HUES64 (cell line): Measurements from ENCODE around the gene IGFBPL1.

Source experiments
- H3K27ac ChIP-seq: 2 replicates; pipeline ENCODE4 v1.7.0; 2013; ENCODE audit warnings: low read depth, low read length, inconsistent platforms
- H3K27me3 ChIP-seq: 2 replicates; pipeline ENCODE4 v1.6.1; 2013; ENCODE audit warnings: mild to moderate bottlenecking, low read length; ENCODE audit not compliant: insufficient read depth
- H3K36me3 ChIP-seq: 2 replicates; pipeline ENCODE4 v1.6.1; 2013; ENCODE audit warnings: mild to moderate bottlenecking, low read length; ENCODE audit not compliant: insufficient read depth
- H3K4me1 ChIP-seq: 2 replicates; pipeline ENCODE4 v1.6.1; 2013; ENCODE audit warnings: mild to moderate bottlenecking, low read length, moderate library complexity; ENCODE audit not compliant: insufficient read depth
- H3K4me3 ChIP-seq: 2 replicates; pipeline ENCODE4 v1.5.1; 2013; ENCODE audit warnings: mild to moderate bottlenecking, low read length, moderate library complexity
- H3K9ac ChIP-seq: 2 replicates; pipeline ENCODE4 v1.6.1; 2013; ENCODE audit warnings: mild to moderate bottlenecking, low read depth, low read length
- H3K9me3 ChIP-seq: 2 replicates; pipeline ENCODE4 v1.6.1; 2013; ENCODE audit warnings: low read depth, low read length; ENCODE audit not compliant: insufficient read depth
- WGBS: fragments of 150-250, 120-280 bp; methylation state at CpG from one replicate; pipeline ENCODE4 v1.1.7; 2013; ENCODE audit warnings: missing lambda C conversion rate; 5-methylcytosine and 5-hydroxymethylcytosine counted together

Gene IGFBPL1

DNA sequence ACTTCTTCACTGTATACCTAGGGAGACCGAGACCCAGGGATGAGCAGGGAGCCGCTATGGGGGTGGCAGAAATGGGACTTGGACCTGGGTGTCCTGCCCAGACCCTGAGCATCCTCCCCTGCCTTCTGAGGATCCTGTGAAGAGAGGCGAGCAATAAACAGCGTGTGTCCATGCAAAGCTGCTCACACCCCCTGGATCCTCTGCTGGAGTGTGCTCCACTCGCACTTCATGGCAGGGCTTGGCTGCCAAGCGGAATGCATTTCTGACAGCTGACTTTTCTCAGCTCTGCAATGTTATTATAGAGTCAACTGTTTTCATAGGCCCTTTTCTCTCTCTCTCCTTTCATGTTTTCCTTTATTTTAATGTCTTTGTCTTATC is 62.8 kb downstream of the IGFBPL1 start:
- no peaks in the 10 kb centered on the region; the same call in 1 of the 2 replicates for H3K4me1 ChIP-seq
- WGBS, result 72% methylated on average over 6 of the region's 6 CpGs
- H3K27ac ChIP-seq, result no peak overlapping the region
- H3K27me3 ChIP-seq, result peaks cover 2% of the 10 kb centered on the region; the same call in 1 of the 2 replicates
- no peaks in the 10 kb centered on the region for H3K36me3 ChIP-seq
- H3K4me3 ChIP-seq, result no peak overlapping the region
- no peaks in the 10 kb centered on the region for H3K9me3 ChIP-seq
- no peak overlapping the region for H3K9ac ChIP-seq

DNA sequence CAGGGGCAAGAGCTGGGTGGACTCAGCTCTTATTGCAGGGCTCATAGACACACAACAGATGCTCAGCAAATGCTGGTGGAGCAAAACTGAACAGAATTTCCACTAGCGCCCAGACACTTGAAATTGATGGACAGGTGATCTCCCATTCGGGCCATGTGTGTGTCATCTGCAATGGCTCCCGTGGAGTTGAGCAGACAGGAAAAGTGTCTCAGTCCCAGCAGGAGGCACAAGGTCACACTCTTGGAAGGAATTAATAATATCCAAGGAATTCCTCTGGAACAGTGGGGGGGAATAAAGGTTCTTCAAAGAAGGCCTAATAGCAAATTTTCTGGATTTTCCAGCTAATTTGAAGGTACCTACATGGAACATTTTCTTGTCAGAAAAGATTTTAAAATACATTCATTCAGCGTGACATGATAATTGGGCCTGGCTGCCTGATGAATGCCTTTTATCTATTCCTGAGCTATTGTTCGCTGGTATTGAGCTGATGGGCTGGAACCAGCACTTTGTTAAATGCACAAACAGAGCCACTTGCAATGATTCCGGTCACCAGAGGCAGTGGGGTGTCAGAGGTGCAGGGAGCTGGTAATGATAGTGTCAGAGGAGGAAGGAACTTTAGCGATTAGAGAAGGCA is 63.3 kb downstream of the IGFBPL1 start:
- H3K9ac ChIP-seq, result no peak overlapping the region
- H3K4me3 ChIP-seq, result no peak overlapping the region
- H3K27ac ChIP-seq, result no peak overlapping the region
- H3K9me3 ChIP-seq, result no peaks in the 10 kb centered on the region
- H3K27me3 ChIP-seq, result peaks cover 2% of the 10 kb centered on the region; the same call in 1 of the 2 replicates
- H3K36me3 ChIP-seq, result no peaks in the 10 kb centered on the region
- 74% methylated on average over 7 of the region's 7 CpGs for WGBS
- no peaks in the 10 kb centered on the region; the same call in 1 of the 2 replicates for H3K4me1 ChIP-seq

DNA sequence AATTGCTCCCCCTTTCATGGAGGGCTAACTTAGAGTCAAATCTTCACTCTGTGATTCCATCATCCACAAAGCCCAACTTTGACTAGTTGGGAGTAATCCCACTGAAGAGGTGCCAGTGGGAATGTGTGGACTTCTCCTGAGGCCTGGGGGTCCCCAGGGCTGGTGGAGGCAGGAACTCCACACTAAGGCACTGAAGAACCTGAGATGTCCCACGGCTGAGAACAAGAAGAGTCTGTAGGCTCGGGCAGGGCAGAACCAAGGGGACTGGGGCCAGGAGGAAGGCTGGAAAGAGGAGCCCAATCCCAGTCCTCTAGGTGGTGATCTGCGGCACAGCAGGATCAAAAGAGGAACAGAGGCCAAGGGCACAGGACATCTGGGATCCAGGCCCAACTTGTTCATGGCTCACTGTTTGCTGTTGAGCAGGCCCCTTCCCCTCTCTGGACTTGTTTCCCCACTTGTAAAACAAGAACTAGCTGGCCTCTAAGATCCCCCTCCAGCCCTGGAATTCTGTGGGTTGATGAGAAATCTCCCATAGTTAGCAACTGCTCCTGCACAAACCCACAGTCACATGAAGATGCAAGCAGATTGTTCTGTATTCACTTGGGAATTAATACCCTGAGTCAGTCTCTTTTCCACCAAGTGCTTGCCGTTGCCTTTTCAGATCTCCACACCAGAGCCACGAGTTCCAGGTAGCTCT is 64.4 kb downstream of the IGFBPL1 start:
- no peak overlapping the region for H3K9ac ChIP-seq
- H3K36me3 ChIP-seq, result no peaks in the 10 kb centered on the region
- no peaks in the 10 kb centered on the region for H3K9me3 ChIP-seq
- no peaks in the 10 kb centered on the region; the same call in 1 of the 2 replicates for H3K4me1 ChIP-seq
- H3K27me3 ChIP-seq, result peaks cover 2% of the 10 kb centered on the region; the same call in 1 of the 2 replicates
- no peak overlapping the region for H3K4me3 ChIP-seq
- 82% methylated on average over 5 of the region's 5 CpGs for WGBS
- H3K27ac ChIP-seq, result no peak overlapping the region

DNA sequence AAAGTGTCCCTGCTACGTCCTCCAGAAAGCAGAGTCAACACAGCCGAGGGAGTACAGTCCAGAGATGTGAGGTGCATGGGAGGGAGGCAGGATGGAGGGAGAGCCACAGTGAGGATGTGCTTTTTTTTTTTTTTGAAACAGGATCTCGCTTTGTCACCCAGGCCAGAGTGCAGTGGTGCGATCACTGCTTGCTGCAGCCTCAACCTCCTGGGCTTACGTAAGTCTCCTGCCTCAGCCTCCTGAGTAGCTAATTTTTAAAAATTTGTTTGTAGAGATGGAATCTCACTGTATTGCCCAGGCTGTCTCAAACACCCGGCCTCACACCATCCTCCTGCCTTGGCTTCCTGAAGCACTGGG is 65.0 kb downstream of the IGFBPL1 start:
- H3K27me3 ChIP-seq, result peaks cover 2% of the 10 kb centered on the region; the same call in 1 of the 2 replicates
- no peak overlapping the region for H3K9ac ChIP-seq
- H3K4me1 ChIP-seq, result no peaks in the 10 kb centered on the region; the same call in 1 of the 2 replicates
- H3K36me3 ChIP-seq, result no peaks in the 10 kb centered on the region
- no peak overlapping the region for H3K27ac ChIP-seq
- 89% methylated on average over 6 of the region's 6 CpGs for WGBS
- H3K4me3 ChIP-seq, result no peak overlapping the region
- no peaks in the 10 kb centered on the region for H3K9me3 ChIP-seq

DNA sequence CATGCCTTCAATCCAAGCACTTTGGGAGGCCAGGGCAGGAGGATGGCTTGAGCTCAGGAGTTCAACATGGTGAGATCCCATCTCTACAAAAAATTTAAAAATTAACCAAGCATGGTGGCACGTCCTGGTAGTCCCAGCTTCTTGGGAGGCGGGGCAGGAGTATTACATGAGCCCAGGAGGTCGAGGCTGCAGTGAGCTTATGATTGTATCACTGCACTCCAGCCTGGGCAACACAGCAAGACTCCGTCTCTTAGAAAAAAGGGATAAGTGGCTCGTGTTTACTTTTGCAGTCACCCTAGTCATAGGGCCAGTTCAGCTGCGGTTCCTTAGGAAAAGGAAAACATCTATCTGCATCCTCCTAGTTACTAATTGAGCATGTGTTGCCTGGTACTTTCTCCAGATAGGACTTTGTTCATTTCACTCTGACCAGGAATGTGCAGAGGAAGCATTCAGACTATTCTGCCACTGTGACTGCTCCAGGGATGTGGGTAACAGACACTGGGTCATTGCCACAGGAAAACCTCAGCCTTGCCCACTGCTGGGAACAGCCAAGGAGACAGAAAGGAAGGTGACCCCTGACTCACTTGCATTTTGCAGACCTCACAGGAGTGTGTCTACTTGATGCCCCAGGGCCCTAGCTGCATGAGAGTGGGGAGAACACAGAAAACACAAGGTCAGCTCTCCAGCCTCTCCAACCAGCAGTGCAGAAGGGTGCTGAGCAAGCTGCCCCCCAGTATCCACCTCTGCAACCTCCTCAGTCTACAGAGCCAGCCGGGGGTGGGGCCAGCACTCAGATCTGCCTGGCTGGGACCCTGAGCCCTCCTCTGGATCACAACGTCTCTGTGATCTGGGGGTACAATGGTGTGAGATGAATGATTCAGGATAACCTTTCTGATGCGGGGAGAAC is 65.6 kb downstream of the IGFBPL1 start:
- Histone ChIP-seq H3K27ac (no peak overlapping the region), H3K4me1 (no peaks in the 10 kb centered on the region; the same call in 1 of the 2 replicates), H3K9me3 (no peaks in the 10 kb centered on the region), H3K36me3 (no peaks in the 10 kb centered on the region), H3K9ac (no peak overlapping the region), H3K27me3 (peaks cover 2% of the 10 kb centered on the region; the same call in 1 of the 2 replicates), H3K4me3 (no peak overlapping the region)
- WGBS, result 84% methylated on average over 9 of the region's 9 CpGs

DNA sequence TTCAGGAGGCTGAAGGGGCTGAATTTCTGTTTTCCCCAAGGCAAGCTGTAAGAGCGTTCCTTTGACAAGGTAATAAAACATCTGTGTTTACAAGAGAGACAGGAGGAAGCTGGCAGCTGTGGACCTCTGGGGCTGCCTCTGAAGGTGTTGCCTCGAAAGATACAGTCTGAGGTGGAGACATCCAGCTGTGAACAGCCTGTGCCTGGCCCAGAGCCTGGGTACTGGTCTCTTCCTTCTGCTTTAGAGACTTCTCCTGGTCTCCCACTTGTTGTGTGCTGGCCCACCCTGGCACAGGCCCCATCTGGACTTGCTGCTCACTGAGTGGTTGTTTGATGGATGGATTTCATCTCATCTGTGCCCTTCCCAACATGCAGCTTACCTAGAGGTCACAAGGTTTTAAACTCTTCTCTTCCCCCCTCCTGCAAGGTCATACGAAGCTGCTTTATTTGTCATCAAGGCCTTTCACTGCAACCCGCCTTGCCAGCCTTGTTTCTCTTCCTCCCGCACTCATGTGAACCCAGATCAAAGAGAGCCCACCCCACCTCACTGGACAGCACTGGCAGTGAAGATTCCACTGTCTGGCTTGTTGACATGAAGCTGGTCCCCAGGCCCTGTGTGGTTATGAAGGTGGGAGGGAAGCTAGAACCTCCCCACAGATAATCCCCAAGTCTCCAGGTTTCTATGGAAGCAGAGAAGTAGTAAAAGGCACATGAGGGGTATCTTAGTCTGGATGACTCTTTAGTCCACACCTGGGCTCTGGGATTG is 66.7 kb downstream of the IGFBPL1 start:
- no peaks in the 10 kb centered on the region; the same call in none of the 2 replicates for H3K4me1 ChIP-seq
- no peaks in the 10 kb centered on the region for H3K36me3 ChIP-seq
- H3K27me3 ChIP-seq, result peaks cover 2% of the 10 kb centered on the region; the same call in 1 of the 2 replicates
- H3K9ac ChIP-seq, result no peak overlapping the region
- WGBS, result 82% methylated on average over 5 of the region's 5 CpGs
- H3K9me3 ChIP-seq, result no peaks in the 10 kb centered on the region
- H3K27ac ChIP-seq, result no peak overlapping the region
- no peak overlapping the region for H3K4me3 ChIP-seq

DNA sequence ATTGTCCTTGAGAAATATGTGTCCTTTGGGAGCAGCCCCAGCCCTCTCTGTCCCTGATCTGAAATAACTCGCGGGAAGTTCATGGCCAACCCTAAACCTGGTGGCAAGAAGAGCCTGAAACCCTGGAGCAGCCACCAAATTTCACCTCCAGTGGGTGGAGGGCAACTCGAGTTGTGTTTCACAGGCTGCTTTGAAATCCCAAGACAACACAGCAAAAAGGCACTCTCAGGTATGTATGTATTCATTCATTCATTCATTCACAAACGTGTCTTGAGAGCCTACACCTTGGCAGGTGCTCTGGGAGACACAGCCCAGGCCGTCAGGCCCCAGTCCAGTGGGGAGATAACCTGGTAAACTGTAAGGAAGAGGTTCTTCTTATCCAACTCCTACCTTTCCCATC is 67.4 kb downstream of the IGFBPL1 start:
- whole genome bisulfite sequencing, result 95% methylated on average over 5 of the region's 5 CpGs
- H3K36me3 ChIP-seq, result no peaks in the 10 kb centered on the region
- H3K4me1 ChIP-seq, result no peaks in the 10 kb centered on the region; the same call in none of the 2 replicates
- no peak overlapping the region for H3K27ac ChIP-seq
- H3K9me3 ChIP-seq, result no peaks in the 10 kb centered on the region
- no peak overlapping the region for H3K9ac ChIP-seq
- H3K27me3 ChIP-seq, result peaks cover 5% of the 10 kb centered on the region; the same call in 1 of the 2 replicates
- no peak overlapping the region for H3K4me3 ChIP-seq
